Kidney epithelial cell (primary cell): Measurements from ENCODE around the gene CFAP46. TPM values are rescaled to one million over a fixed set of nuclear protein-coding genes. Genes with fewer than 3 reads are reported as not detected.
"Not testable (repeated sequence)": the region's sequence is repeated elsewhere in the genome, so short reads cannot be mapped to it uniquely, and the experiment has no call there.

Experiments used
- DNase-seq: peaks from one replicate; pipeline ENCODE4 v3.0.0-alpha.2; 2010; ENCODE audit warnings: low read depth
- H3K27me3 ChIP-seq: 2 replicates; pipeline ENCODE4 v1.6.0; 2011; ENCODE audit warnings: low read length; ENCODE audit not compliant: control insufficient read depth, insufficient read depth
- H3K36me3 ChIP-seq: 2 replicates; pipeline ENCODE4 v1.5.1; 2011; ENCODE audit warnings: low read length; ENCODE audit not compliant: control insufficient read depth, insufficient read depth
- H3K4me3 ChIP-seq: 2 replicates; pipeline ENCODE4 v1.5.1; 2011; ENCODE audit warnings: low read depth, mild to moderate bottlenecking, control low read depth, low read length
- total RNA-seq: library from RNA; depleted of rRNA; stranded (reverse); fragments of >200 nt; gene quantifications from 2 replicates; pipeline ENCODE4 v1.2.3, GENCODE V29; 2015
- TF ChIP-seq, protein P1 (sequence below): IDR thresholded peaks from 2 replicates; pipeline ENCODE4 v1.5.1; 2011; ENCODE audit warnings: mild to moderate bottlenecking, moderate library complexity, low read length, control low read depth, inconsistent platforms; ENCODE audit not compliant: insufficient read depth, poor library complexity, severe bottlenecking

Gene CFAP46
- total RNA-seq, 1 donor from 2014 or later, result 5.1 TPM

DNA sequence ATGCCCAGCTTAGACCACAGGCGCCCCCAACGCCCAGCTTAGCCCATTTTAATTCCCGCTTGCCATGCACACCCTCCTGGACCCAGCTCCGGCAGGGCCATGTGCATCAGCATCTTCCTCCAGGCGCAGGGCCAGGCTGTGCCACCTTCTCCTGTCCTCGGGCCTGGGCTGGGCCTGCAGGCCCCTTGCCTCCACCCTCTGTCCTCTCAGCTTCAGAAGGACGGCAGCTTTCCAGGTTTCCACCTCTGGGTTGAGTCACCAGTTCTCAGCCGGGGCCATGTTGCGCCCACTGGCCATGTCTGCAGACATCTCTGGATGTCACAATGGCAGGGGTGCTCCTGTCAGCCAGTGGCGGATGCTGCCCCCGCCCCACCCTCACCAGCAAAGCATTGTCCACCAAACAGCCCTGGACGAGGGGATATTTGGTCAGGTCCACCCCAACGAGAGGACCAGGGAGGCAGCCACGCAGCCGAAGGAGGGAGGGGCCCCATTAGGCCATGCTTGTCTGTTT is 97.3 kb downstream of the CFAP46 start:
- TF ChIP-seq, protein P1, sequence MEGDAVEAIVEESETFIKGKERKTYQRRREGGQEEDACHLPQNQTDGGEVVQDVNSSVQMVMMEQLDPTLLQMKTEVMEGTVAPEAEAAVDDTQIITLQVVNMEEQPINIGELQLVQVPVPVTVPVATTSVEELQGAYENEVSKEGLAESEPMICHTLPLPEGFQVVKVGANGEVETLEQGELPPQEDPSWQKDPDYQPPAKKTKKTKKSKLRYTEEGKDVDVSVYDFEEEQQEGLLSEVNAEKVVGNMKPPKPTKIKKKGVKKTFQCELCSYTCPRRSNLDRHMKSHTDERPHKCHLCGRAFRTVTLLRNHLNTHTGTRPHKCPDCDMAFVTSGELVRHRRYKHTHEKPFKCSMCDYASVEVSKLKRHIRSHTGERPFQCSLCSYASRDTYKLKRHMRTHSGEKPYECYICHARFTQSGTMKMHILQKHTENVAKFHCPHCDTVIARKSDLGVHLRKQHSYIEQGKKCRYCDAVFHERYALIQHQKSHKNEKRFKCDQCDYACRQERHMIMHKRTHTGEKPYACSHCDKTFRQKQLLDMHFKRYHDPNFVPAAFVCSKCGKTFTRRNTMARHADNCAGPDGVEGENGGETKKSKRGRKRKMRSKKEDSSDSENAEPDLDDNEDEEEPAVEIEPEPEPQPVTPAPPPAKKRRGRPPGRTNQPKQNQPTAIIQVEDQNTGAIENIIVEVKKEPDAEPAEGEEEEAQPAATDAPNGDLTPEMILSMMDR, result no peak

DNA sequence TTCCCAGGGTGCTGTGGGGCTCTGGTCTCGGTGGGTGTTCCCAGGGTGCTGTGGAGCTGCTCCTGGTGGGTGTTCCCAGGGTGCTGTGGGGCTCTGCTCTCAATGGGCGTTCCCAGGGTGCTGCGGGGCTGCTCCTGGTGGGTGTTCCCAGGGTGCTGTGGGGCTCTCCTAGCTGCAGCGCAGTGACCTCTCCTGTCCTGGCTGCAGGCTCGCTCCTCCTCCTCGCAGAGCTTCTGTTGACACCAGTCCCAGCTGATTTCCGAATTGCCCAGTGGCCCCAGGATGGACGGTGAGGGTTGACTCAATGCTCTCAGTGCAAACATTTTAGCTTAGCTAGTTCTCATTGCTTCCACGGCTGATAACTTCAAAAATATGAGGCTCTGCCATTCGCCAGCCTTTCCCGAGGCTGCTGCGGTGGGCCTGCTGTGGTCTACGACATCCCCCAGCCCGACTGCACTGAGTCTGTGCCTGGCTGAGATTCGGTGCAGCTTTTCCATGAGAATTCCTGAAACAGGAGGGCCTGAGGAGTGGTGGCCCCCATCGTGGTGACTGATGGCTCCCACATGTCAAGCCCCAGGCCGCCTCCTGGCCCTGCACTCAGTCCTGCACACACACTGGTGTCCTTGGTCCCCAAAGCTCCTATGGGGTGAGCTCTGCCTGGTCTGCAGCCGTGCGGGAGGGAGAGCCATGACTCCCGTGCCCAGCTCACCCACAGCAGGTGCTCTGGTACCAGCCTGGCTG is 98.1 kb downstream of the CFAP46 start:
- TF ChIP-seq, protein P1, result no peak
- peaks cover 29% of the 10 kb centered on the region for H3K27me3 ChIP-seq
- H3K4me3 ChIP-seq, result no peak overlapping the region
- no peak for DNase-seq
- no peaks in the 10 kb centered on the region for H3K36me3 ChIP-seq

More for the DNA sequence above, 97.3 kb downstream of the CFAP46 start:
- no peak for DNase-seq
- no peaks in the 10 kb centered on the region for H3K36me3 ChIP-seq
- no peak overlapping the region for H3K4me3 ChIP-seq
- peaks cover 36% of the 10 kb centered on the region for H3K27me3 ChIP-seq

DNA sequence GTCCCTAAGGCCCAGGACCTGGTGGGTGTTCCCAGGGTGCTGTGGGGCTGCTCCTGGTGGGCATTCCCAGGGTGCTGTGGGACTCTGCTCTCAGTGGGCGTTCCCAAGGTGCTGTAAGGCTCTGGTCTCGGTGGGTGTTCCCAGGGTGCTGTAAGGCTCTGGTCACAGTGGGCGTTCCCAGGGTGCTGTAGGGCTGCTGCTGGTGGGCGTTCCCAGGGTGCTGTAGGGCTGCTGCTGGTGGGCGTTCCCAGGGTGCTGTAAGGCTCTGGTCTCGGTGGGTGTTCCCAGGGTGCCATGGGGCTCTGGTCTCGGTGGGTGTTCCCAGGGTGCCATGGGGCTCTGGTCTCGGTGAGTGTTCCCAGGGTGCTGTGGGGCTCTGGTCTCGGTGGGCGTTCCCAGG is 99.1 kb downstream of the CFAP46 start:
- not testable (repeated sequence) for H3K36me3 ChIP-seq, H3K4me3 ChIP-seq, DNase-seq
- H3K27me3 ChIP-seq, result peaks cover 24% of the 10 kb centered on the region

DNA sequence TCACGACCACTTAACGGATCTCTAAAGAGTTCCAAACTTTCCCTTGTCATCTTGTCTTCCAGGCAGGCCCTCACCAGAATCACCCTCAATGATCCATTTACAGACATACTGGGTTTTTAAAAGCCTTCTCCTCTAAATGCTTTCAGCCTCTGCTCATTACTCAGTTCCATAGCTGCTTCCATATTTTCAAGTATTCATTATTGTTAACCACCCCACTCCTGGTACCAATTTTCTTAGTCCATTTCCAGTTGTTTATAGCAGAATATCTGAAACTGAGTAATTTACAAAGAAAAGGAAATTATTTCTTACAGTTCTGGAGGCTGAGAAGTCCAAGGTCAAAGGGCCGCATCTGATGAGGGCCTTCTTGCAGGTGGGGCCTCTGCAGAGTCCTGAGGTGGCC is 100.0 kb downstream of the CFAP46 start:
- Histone ChIP-seq H3K36me3 (no peaks in the 10 kb centered on the region), H3K4me3 (no peak overlapping the region), H3K27me3 (peaks cover 16% of the 10 kb centered on the region)
- TF ChIP-seq, protein P1, result no peak
- no peak for DNase-seq

GRCh38 chr10:132841615-132841975 is 100.8 kb downstream of the CFAP46 start:
- no peaks in the 10 kb centered on the region for H3K36me3 ChIP-seq
- peaks cover 8% of the 10 kb centered on the region for H3K27me3 ChIP-seq
- no peak for DNase-seq
- TF ChIP-seq, protein P1, result no peak
- no peak overlapping the region for H3K4me3 ChIP-seq

DNA sequence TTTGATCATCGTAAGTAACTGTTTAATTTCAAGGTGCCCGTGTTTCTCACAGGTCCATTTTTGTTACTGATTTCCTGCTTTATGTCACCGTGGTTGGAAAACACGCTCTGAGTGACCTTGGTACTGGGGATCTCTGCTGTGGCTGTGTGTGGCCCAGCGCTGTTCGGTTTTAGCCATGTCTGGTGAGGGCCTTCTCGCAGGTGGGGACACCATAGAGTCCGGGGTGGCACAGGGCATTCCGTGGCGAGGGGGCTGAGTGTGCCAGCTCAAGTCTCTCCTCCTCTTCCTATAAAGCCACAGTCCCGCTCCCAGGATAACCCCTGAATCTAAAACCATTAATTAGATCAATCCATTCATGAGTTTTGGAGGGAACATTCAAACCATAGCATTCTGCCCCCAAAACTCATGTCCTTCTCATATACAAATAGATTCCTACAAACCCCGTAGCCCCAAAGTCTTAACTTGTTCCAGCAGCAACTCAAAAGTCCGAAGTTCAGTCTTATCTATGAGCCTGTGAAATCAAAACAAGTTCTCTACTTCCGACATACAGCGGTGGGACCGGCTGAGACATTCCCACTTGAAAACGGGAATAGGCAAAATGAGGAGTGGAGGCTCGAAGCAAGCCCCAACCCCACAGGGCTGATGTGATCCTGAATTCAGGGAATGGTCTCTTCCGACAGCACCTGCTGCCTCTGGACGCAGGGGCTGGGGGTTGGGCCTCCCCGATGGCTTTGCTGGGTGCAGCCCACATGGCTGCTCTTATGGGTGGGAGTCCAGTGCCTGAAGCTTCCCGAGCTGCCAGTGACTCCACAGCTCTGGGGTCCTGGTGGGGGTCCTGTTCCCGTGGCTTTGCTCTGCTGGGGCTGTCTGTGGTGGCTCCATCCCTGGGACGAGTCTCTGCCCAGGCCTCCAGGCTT is 101.4 kb downstream of the CFAP46 start:
- Histone ChIP-seq H3K27me3 (peaks cover 11% of the 10 kb centered on the region), H3K4me3 (no peak overlapping the region), H3K36me3 (no peaks in the 10 kb centered on the region)
- DNase-seq, result no peak
- TF ChIP-seq, protein P1, result no peak
